Activated CD4-positive, alpha-beta T cell treated with anti-CD3 and anti-CD28 coated beads, Interleukin-10, Interleukin-2, amounts not matched to agents 100 ng/mL and 50 ng/mL, durations not matched to agents 16 hours and 8 hours (primary cell): ENCODE results near the gene SPC24.
"Not testable (repeated sequence)": the region's sequence is repeated elsewhere in the genome, so short reads cannot be mapped to it uniquely, and the experiment has no call there.

ENCODE experiments used
- DNase-seq: peaks from one replicate; pipeline ENCODE4 v3.0.0-alpha.2; 2020

Gene SPC24

GRCh38 chr19:11123114-11123513, 32.5 kb downstream of the SPC24 start:
- no peak for DNase-seq

- not testable (repeated sequence) for DNase-seq
These were observed 33.6 kb downstream of the SPC24 start for GRCh38 chr19:11121963-11122362.

GRCh38 chr19:11116507-11116906, 39.1 kb downstream of the SPC24 start:
- no peak for DNase-seq

- DNase-seq, result no peak
These were observed 39.6 kb downstream of the SPC24 start for GRCh38 chr19:11115895-11116446.

GRCh38 chr19:11115042-11115441, 40.5 kb downstream of the SPC24 start:
- no peak for DNase-seq

- DNase-seq, result no peak
These were observed 42.4 kb downstream of the SPC24 start for GRCh38 chr19:11113140-11113708.

- no peak for DNase-seq
These were observed 43.8 kb downstream of the SPC24 start for GRCh38 chr19:11111771-11112144.

GRCh38 chr19:11111117-11111770, 44.3 kb downstream of the SPC24 start:
- no peak for DNase-seq

- no peak for DNase-seq
These were observed 46.8 kb downstream of the SPC24 start for GRCh38 chr19:11108746-11109145.

- DNase-seq, result no peak
These were observed 49.1 kb downstream of the SPC24 start for GRCh38 chr19:11106477-11106876.

- DNase-seq, result no peak
These were observed 50.5 kb downstream of the SPC24 start for GRCh38 chr19:11105014-11105636.

GRCh38 chr19:11103667-11104066, 51.9 kb downstream of the SPC24 start:
- not testable (repeated sequence) for DNase-seq

GRCh38 chr19:11102944-11103343, 52.6 kb downstream of the SPC24 start:
- no peak for DNase-seq

GRCh38 chr19:11101057-11101456, 54.5 kb downstream of the SPC24 start:
- DNase-seq, result no peak

GRCh38 chr19:11100049-11100448, 55.5 kb downstream of the SPC24 start:
- no peak for DNase-seq

GRCh38 chr19:11098861-11099260, 56.7 kb downstream of the SPC24 start:
- no peak for DNase-seq

GRCh38 chr19:11098327-11098726, 57.3 kb downstream of the SPC24 start:
- DNase-seq, result no peak

- DNase-seq, result not testable (repeated sequence)
These were observed 58.2 kb downstream of the SPC24 start for GRCh38 chr19:11097367-11097766.

- DNase-seq, result peak; percentile 74
These were observed 59.3 kb downstream of the SPC24 start for GRCh38 chr19:11096210-11096841.
